Stimulated activated CD4-positive, alpha-beta T cell treated with anti-CD3 and anti-CD28 coated beads, Interleukin-1b, Interleukin-23, amount 100 ng/mL, for 48 hours (primary cell): Measurements from ENCODE around the gene ATF6.

Experiments used
- DNase-seq: peaks from one replicate; pipeline ENCODE4 v3.0.0-alpha.2; 2020

ATF6 gene

GRCh38 chr1:161978011-161978790 is 212.1 kb downstream of the ATF6 start:
- no peak for DNase-seq

GRCh38 chr1:161981126-161981525 is 215.0 kb downstream of the ATF6 start:
- DNase-seq = no peak

- no peak for DNase-seq
Measured at GRCh38 chr1:161981735-161982506, 215.8 kb downstream of the ATF6 start.

GRCh38 chr1:161982507-161982895 is 216.4 kb downstream of the ATF6 start:
- no peak for DNase-seq

- no peak for DNase-seq
Measured at GRCh38 chr1:161982917-161983316, 216.8 kb downstream of the ATF6 start.

GRCh38 chr1:161983725-161984124 is 217.6 kb downstream of the ATF6 start:
- no peak for DNase-seq

- no peak for DNase-seq
Measured at GRCh38 chr1:161985301-161985822, 219.2 kb downstream of the ATF6 start.

- DNase-seq = no peak
Measured at GRCh38 chr1:161986328-161986727, 220.2 kb downstream of the ATF6 start.

GRCh38 chr1:161987303-161987702 is 221.2 kb downstream of the ATF6 start:
- no peak for DNase-seq

- no peak for DNase-seq
Measured at GRCh38 chr1:161987872-161988271, 221.8 kb downstream of the ATF6 start.

- no peak for DNase-seq
Measured at GRCh38 chr1:161988413-161988812, 222.3 kb downstream of the ATF6 start.

GRCh38 chr1:161989108-161989507 is 223.0 kb downstream of the ATF6 start:
- DNase-seq = no peak

- DNase-seq = no peak
Measured at GRCh38 chr1:161989786-161990185, 223.7 kb downstream of the ATF6 start.

- no peak for DNase-seq
Measured at GRCh38 chr1:161993576-161993975, 227.5 kb downstream of the ATF6 start.

- DNase-seq = no peak
Measured at GRCh38 chr1:161994175-161994668, 228.1 kb downstream of the ATF6 start.

- DNase-seq = no peak
Measured at GRCh38 chr1:161997152-161997551, 231.0 kb downstream of the ATF6 start.

- no peak for DNase-seq
Measured at GRCh38 chr1:161998811-161999210, 232.7 kb downstream of the ATF6 start.

GRCh38 chr1:161999301-162000052 is 233.4 kb downstream of the ATF6 start:
- DNase-seq = no peak

GRCh38 chr1:162000053-162000420 is 233.9 kb downstream of the ATF6 start:
- no peak for DNase-seq

- no peak for DNase-seq
Measured at GRCh38 chr1:162003061-162003829, 237.1 kb downstream of the ATF6 start.

- no peak for DNase-seq
Measured at GRCh38 chr1:162003830-162004215, 237.7 kb downstream of the ATF6 start.

- DNase-seq = no peak
Measured at GRCh38 chr1:162004441-162004950, 238.4 kb downstream of the ATF6 start.
